LNCaP clone FGC (cell line): ENCODE measurements around the gene TOP3B.
A peak's percentile ranks its signal among the peaks of the same experiment; 100 is the strongest.

Source experiments
- DNase-seq: peaks from one replicate; pipeline ENCODE4 v3.0.0-alpha.2; 2011; ENCODE audit warnings: low read depth
- H3K4me3 ChIP-seq: 2 replicates; pipeline ENCODE4 v1.5.1; 2011; ENCODE audit warnings: mild to moderate bottlenecking, low read depth, low read length, control low read depth
- TF ChIP-seq, protein P1 (sequence below): IDR thresholded peaks from 2 replicates; pipeline ENCODE4 v1.5.1; 2012; ENCODE audit warnings: mild to moderate bottlenecking; ENCODE audit not compliant: control insufficient read depth, insufficient read depth; ENCODE audit errors: extremely low read depth

The TOP3B gene

DNA sequence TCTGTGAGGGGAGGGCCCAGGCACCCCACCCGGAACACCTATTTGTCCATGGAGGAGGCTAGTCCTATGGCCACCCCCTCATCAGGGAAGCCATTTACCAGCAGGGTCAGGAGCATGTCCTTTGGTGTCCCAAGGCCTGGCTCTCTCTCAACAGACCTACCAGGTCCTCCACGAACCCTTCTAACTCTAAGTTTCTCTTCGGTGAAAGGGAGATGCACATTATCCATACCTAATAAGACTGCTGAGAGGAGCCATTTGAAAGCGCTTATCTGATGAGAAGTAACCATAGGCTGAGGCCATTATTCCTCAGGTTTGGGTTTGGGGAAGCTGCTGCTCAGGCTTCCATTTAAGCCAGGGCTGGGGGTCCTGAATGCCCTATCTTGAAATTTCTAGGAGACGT is 9.2 kb upstream of the TOP3B start:
- TF ChIP-seq, protein P1, sequence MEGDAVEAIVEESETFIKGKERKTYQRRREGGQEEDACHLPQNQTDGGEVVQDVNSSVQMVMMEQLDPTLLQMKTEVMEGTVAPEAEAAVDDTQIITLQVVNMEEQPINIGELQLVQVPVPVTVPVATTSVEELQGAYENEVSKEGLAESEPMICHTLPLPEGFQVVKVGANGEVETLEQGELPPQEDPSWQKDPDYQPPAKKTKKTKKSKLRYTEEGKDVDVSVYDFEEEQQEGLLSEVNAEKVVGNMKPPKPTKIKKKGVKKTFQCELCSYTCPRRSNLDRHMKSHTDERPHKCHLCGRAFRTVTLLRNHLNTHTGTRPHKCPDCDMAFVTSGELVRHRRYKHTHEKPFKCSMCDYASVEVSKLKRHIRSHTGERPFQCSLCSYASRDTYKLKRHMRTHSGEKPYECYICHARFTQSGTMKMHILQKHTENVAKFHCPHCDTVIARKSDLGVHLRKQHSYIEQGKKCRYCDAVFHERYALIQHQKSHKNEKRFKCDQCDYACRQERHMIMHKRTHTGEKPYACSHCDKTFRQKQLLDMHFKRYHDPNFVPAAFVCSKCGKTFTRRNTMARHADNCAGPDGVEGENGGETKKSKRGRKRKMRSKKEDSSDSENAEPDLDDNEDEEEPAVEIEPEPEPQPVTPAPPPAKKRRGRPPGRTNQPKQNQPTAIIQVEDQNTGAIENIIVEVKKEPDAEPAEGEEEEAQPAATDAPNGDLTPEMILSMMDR = no peak
- no peak overlapping the region for H3K4me3 ChIP-seq
- no peak for DNase-seq

DNA sequence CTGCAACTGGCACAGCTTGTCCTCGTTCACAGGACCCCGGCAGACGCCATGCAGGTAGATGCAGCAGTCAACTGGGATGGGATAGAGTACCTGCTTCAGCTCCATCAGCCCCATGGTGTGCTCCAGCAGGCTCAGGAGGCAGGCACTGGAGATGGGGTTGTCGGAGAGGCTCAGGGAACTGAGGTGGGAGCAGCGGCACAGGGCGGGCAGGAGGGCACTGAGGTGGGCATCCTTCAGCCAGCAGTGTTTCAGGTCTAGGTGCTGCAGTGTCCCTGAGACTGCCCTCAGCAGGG is 8.7 kb upstream of the TOP3B start:
- TF ChIP-seq, protein P1 = no peak
- H3K4me3 ChIP-seq = no peak overlapping the region
- DNase-seq = no peak

- H3K4me3 ChIP-seq = no peak overlapping the region
- DNase-seq = no peak
- TF ChIP-seq, protein P1 = no peak
Observed at GRCh38 chr22:21990445-21991303, 8.1 kb upstream of the TOP3B start.

DNA sequence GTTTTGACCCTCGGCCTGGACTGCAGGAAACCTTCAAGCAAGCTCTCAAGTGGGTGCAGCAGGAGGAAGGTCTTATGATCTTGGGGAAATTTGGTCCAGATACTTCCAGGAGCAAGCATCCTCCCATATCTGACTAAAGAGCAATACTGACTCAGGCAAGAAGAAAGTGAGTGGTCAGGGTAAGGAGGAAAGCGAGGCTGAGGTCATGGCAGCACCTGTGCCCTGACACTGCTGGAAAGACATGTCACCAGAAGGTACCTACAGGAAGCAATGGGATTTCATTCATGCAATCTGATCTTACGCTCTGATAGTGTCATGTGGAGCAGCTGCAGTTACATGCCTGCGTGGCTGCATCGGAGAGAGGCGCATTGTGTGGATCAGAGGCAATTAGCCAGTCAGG is 6.5 kb upstream of the TOP3B start:
- H3K4me3 ChIP-seq = no peak overlapping the region
- TF ChIP-seq, protein P1 = no peak
- no peak for DNase-seq

GRCh38 chr22:21985214-21985613 is 2.6 kb upstream of the TOP3B start:
- DNase-seq = no peak
- TF ChIP-seq, protein P1 = no peak
- H3K4me3 ChIP-seq = no peak overlapping the region

GRCh38 chr22:21984793-21985192 is 2.2 kb upstream of the TOP3B start:
- no peak for DNase-seq
- TF ChIP-seq, protein P1 = peak; percentile 36
- no peak overlapping the region for H3K4me3 ChIP-seq

- H3K4me3 ChIP-seq = peak overlapping the region; percentile 90
Observed at GRCh38 chr22:21981874-21982273, 713 bp downstream of the TOP3B start.

More at GRCh38 chr22:21981874-21982273, 713 bp downstream of the TOP3B start:
- TF ChIP-seq, protein P1 = no peak
- DNase-seq = no peak
